ACHN (cell line): Measurements from ENCODE around the gene AKT2.

Source experiments
- DNase-seq: peaks from one replicate; pipeline ENCODE4 v3.0.0-alpha.2; 2015
- in situ Hi-C: cut with HindIII; loops from 2 replicates; pipeline ENCODE4 v1.10.0; 2017; ENCODE audit warnings: low sequenced_read_pairs, low pct_ligation_motif_present, low pct_unique_long_range_greater_than_20kb

Gene AKT2

GRCh38 chr19:40213882-40214570 lies 71.1 kb downstream of the AKT2 start:
- no peak for DNase-seq
- in situ Hi-C loops: no loop called here

- DNase-seq: no peak
- in situ Hi-C loops: no loop called here
Observed at GRCh38 chr19:40213251-40213829, 71.8 kb downstream of the AKT2 start.

GRCh38 chr19:40210889-40211288 lies 74.3 kb downstream of the AKT2 start:
- in situ Hi-C loops: no loop called here
- no peak for DNase-seq

- no peak for DNase-seq
- in situ Hi-C loops: no loop called here
Observed at GRCh38 chr19:40208602-40209001, 76.5 kb downstream of the AKT2 start.

- in situ Hi-C loops: no loop called here
Observed at GRCh38 chr19:40205760-40206159, 79.4 kb downstream of the AKT2 start.

GRCh38 chr19:40204381-40204780 lies 80.8 kb downstream of the AKT2 start:
- in situ Hi-C loops: no loop called here
- no peak for DNase-seq

More at GRCh38 chr19:40205760-40206159, 79.4 kb downstream of the AKT2 start:
- DNase-seq: no peak

- DNase-seq: no peak
- in situ Hi-C loops: no loop called here
Observed at GRCh38 chr19:40200341-40201099, 84.6 kb downstream of the AKT2 start.

- no peak for DNase-seq
- in situ Hi-C loops: no loop called here
Observed at GRCh38 chr19:40198272-40198990, 86.7 kb downstream of the AKT2 start.

- DNase-seq: no peak
- in situ Hi-C loops: no loop called here
Observed at GRCh38 chr19:40193587-40193849, 91.6 kb downstream of the AKT2 start.

GRCh38 chr19:40192758-40193586 lies 92.2 kb downstream of the AKT2 start:
- DNase-seq: no peak
- in situ Hi-C loops: no loop called here

GRCh38 chr19:40191836-40192646 lies 93.1 kb downstream of the AKT2 start:
- in situ Hi-C loops: no loop called here
- DNase-seq: peak; percentile 45

GRCh38 chr19:40190891-40191835 lies 94.0 kb downstream of the AKT2 start, which contains the start of gene MAP3K10:
Gene MAP3K10 (plus strand): TSS chr19:40191426. CDS start chr19:40192032, 606 bp downstream.
- DNase-seq: peak; percentile 70
- in situ Hi-C loops: no loop called here

GRCh38 chr19:40184273-40184672 lies 100.9 kb downstream of the AKT2 start:
- in situ Hi-C loops: no loop called here
- no peak for DNase-seq
